ENCODE results near the gene TUBD1. TPM values are rescaled to one million over a fixed set of nuclear protein-coding genes. Genes with fewer than 3 reads are reported as not detected.

Gene TUBD1
- total and polyA plus RNA-seq, 2 donors, result 10.7 to 16.6 TPM

DNA sequence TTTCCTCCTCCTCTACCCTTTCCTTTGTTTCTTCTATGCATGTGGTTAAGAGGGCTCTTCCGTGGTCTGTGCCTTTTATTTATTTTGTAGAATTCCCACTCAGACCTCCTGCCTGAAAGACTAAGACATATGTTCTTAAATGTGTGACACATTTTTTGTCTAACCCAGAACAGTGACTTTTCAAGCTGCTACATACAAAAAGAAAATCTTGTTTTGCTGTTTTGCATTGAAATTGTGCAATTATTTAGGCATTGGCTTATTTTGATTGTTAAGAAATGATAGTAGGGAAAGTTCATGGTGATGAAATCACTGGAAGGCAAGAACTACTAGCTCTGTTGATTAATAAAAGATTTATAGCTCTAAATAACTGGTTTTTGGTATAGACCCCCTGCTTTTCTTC is 76.8 kb downstream of the TUBD1 start:
- Histone ChIP-seq H3K27ac (ENCODE audit: low read depth in 1 of 2, low read length in 1 of 2) (no peak overlapping the region), H3K9me3 (ENCODE audit: control insufficient read depth in 2 of 2, insufficient read depth in 1 of 2, low read length in 1 of 2) (no peaks in the 10 kb centered on the region), H3K4me3 (ENCODE audit: low read length in 2 of 2) (no peak overlapping the region), H3K27me3 (ENCODE audit: control insufficient read depth in 2 of 2, insufficient read depth in 1 of 2, low read length in 1 of 2) (no peaks in the 10 kb centered on the region), H3K36me3 (ENCODE audit: control insufficient read depth in 2 of 2, insufficient read depth in 2 of 2, low read length in 1 of 2) (peaks cover 0 to 17% of the 10 kb centered on the region in 2 donors), H3K4me1 (ENCODE audit: control insufficient read depth in 2 of 2, insufficient read depth in 2 of 2, low read length in 2 of 2) (no peaks in the 10 kb centered on the region)
- WGBS, result 82% methylated on average over 1 of the region's 1 CpG
- DNase-seq (ENCODE audit: low read depth in 6 of 9, low spot score in 9 of 9), result no peak

GRCh38 chr17:59814685-59815084 is 78.1 kb downstream of the TUBD1 start:
- 96% methylated on average over 3 of the region's 3 CpGs for WGBS
- Histone ChIP-seq H3K9me3 (ENCODE audit: control insufficient read depth in 2 of 2, insufficient read depth in 1 of 2, low read length in 1 of 2) (no peaks in the 10 kb centered on the region), H3K27me3 (ENCODE audit: control insufficient read depth in 2 of 2, insufficient read depth in 1 of 2, low read length in 1 of 2) (no peaks in the 10 kb centered on the region), H3K36me3 (ENCODE audit: control insufficient read depth in 2 of 2, insufficient read depth in 2 of 2, low read length in 1 of 2) (peaks cover 0 to 13% of the 10 kb centered on the region in 2 donors), H3K27ac (ENCODE audit: low read depth in 1 of 2, low read length in 1 of 2) (no peak overlapping the region), H3K4me1 (ENCODE audit: control insufficient read depth in 2 of 2, insufficient read depth in 2 of 2, low read length in 2 of 2) (no peaks in the 10 kb centered on the region), H3K4me3 (ENCODE audit: low read length in 2 of 2) (no peak overlapping the region)
- no peak for DNase-seq (ENCODE audit: low read depth in 6 of 9, low spot score in 9 of 9)

DNA sequence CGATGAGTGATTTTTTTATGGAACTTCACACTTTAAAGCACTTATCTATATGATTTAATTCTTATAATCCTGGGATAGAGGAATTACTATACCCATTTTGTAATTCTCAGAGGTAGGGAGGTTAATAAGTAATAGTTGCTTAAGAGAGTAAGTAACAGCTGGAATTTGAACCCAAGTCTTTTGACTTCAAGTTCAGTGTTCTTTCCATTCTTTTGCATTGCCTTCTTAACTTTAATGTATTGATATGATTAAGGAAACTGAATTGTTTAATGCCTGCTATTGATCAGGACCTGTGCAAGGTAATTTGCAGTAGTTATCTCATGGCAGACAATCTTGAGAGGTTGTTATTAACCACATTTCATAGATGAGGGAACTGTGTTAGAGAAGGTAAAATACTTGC is 78.5 kb downstream of the TUBD1 start:
- WGBS, result 98% methylated on average over 1 of the region's 1 CpG
- Histone ChIP-seq H3K36me3 (ENCODE audit: control insufficient read depth in 2 of 2, insufficient read depth in 2 of 2, low read length in 1 of 2) (peaks cover 0 to 10% of the 10 kb centered on the region in 2 donors), H3K9me3 (ENCODE audit: control insufficient read depth in 2 of 2, insufficient read depth in 1 of 2, low read length in 1 of 2) (no peaks in the 10 kb centered on the region), H3K4me3 (ENCODE audit: low read length in 2 of 2) (no peak overlapping the region), H3K4me1 (ENCODE audit: control insufficient read depth in 2 of 2, insufficient read depth in 2 of 2, low read length in 2 of 2) (no peaks in the 10 kb centered on the region), H3K27ac (ENCODE audit: low read depth in 1 of 2, low read length in 1 of 2) (no peak overlapping the region), H3K27me3 (ENCODE audit: control insufficient read depth in 2 of 2, insufficient read depth in 1 of 2, low read length in 1 of 2) (no peaks in the 10 kb centered on the region)
- no peak for DNase-seq (ENCODE audit: low read depth in 6 of 9, low spot score in 9 of 9)

GRCh38 chr17:59812139-59812538 is 80.6 kb downstream of the TUBD1 start:
- WGBS, result 35% methylated on average over 3 of the region's 3 CpGs
- peaks cover 0 to 10% of the 10 kb centered on the region in 2 donors for H3K36me3 ChIP-seq (ENCODE audit: control insufficient read depth in 2 of 2, insufficient read depth in 2 of 2, low read length in 1 of 2)

DNA sequence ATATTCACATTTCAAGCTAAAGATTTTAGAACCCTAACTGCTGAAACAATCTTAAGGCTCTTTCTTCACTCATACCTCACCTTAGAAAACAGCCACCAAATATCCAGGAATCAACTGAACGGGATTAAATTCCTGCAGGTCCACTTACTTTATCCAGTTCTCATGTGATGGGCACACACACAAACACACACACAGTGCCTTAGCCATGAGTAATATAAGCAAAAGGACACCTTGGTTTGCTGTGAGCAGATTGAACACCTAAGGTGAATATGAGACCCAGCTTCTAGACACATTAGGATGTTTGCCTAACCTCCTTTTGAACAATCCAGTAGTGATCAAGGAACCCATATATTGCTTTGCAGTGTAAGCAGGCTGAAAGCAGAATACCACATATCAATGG is 81.5 kb downstream of the TUBD1 start:
- H3K9me3 ChIP-seq (ENCODE audit: control insufficient read depth in 2 of 2, insufficient read depth in 1 of 2, low read length in 1 of 2), result no peaks in the 10 kb centered on the region
- no peaks in the 10 kb centered on the region for H3K4me1 ChIP-seq (ENCODE audit: control insufficient read depth in 2 of 2, insufficient read depth in 2 of 2, low read length in 2 of 2)
- peaks cover 0 to 8% of the 10 kb centered on the region in 2 donors for H3K36me3 ChIP-seq (ENCODE audit: control insufficient read depth in 2 of 2, insufficient read depth in 2 of 2, low read length in 1 of 2)
- H3K27me3 ChIP-seq (ENCODE audit: control insufficient read depth in 2 of 2, insufficient read depth in 1 of 2, low read length in 1 of 2), result no peaks in the 10 kb centered on the region
- 98% methylated on average over 1 of the region's 1 CpG for WGBS
- no peak overlapping the region for H3K4me3 ChIP-seq (ENCODE audit: low read length in 2 of 2)
- no peak overlapping the region for H3K27ac ChIP-seq (ENCODE audit: low read depth in 1 of 2, low read length in 1 of 2)
- no peak for DNase-seq (ENCODE audit: low read depth in 6 of 9, low spot score in 9 of 9)

More at GRCh38 chr17:59812139-59812538, 80.6 kb downstream of the TUBD1 start:
- Histone ChIP-seq H3K27ac (ENCODE audit: low read depth in 1 of 2, low read length in 1 of 2) (no peak overlapping the region), H3K9me3 (ENCODE audit: control insufficient read depth in 2 of 2, insufficient read depth in 1 of 2, low read length in 1 of 2) (no peaks in the 10 kb centered on the region), H3K4me3 (ENCODE audit: low read length in 2 of 2) (no peak overlapping the region), H3K27me3 (ENCODE audit: control insufficient read depth in 2 of 2, insufficient read depth in 1 of 2, low read length in 1 of 2) (no peaks in the 10 kb centered on the region), H3K4me1 (ENCODE audit: control insufficient read depth in 2 of 2, insufficient read depth in 2 of 2, low read length in 2 of 2) (no peaks in the 10 kb centered on the region)
- DNase-seq (ENCODE audit: low read depth in 6 of 9, low spot score in 9 of 9), result no peak

- no peak for DNase-seq (ENCODE audit: low read depth in 6 of 9, low spot score in 9 of 9)
- WGBS, result 95% methylated on average over 1 of the region's 1 CpG
Measured at GRCh38 chr17:59810894-59811153, 81.9 kb downstream of the TUBD1 start.

More at GRCh38 chr17:59810894-59811153, 81.9 kb downstream of the TUBD1 start:
- no peak overlapping the region for H3K27ac ChIP-seq (ENCODE audit: low read depth in 1 of 2, low read length in 1 of 2)
- no peaks in the 10 kb centered on the region for H3K9me3 ChIP-seq (ENCODE audit: control insufficient read depth in 2 of 2, insufficient read depth in 1 of 2, low read length in 1 of 2)
- no peaks in the 10 kb centered on the region for H3K27me3 ChIP-seq (ENCODE audit: control insufficient read depth in 2 of 2, insufficient read depth in 1 of 2, low read length in 1 of 2)
- H3K4me1 ChIP-seq (ENCODE audit: control insufficient read depth in 2 of 2, insufficient read depth in 2 of 2, low read length in 2 of 2), result no peaks in the 10 kb centered on the region
- H3K4me3 ChIP-seq (ENCODE audit: low read length in 2 of 2), result no peak overlapping the region
- H3K36me3 ChIP-seq (ENCODE audit: control insufficient read depth in 2 of 2, insufficient read depth in 2 of 2, low read length in 1 of 2), result peaks cover 0 to 8% of the 10 kb centered on the region in 2 donors

Other genes with a start within 250 kb of the TUBD1 start
- 23.2 TPM for gene PTRH2, start 185.5 kb downstream of the TUBD1 start, total RNA-seq
- gene PTRH2, start 185.5 kb downstream of the TUBD1 start, polyA plus RNA-seq, result 25.9 TPM
- 72.3 TPM for gene VMP1, start 185.3 kb downstream of the TUBD1 start, total RNA-seq
- 202 TPM for gene VMP1, start 185.3 kb downstream of the TUBD1 start, polyA plus RNA-seq
- 19.3 TPM for gene RPS6KB1, start 178 bp upstream of the TUBD1 start, total RNA-seq
- gene RPS6KB1, start 178 bp upstream of the TUBD1 start, polyA plus RNA-seq, result 18.8 TPM
- gene RNFT1, start 71.8 kb upstream of the TUBD1 start, total RNA-seq, result 14.4 TPM
- gene RNFT1, start 71.8 kb upstream of the TUBD1 start, polyA plus RNA-seq, result 59.1 TPM
- 9.6 TPM for gene HEATR6, start 186.0 kb upstream of the TUBD1 start, total RNA-seq
- gene HEATR6, start 186.0 kb upstream of the TUBD1 start, polyA plus RNA-seq, result 10.6 TPM